ENCODE measurements around the gene ING4. TPM values are rescaled to one million over a fixed set of nuclear protein-coding genes. Genes with fewer than 3 reads are reported as not detected.

Gene ING4
- total and polyA plus RNA-seq, 12 donors: 17.7 to 32.5 (median 22.6) TPM

- H3K36me3 ChIP-seq: peaks cover 7 to 70% (median 43%) of the 10 kb centered on the region in 9 donors
- peak in 2 of 8 donors; percentile 4 to 7 for ATAC-seq
- DNase-seq: peak; percentile 66 to 69
- H3K4me3 ChIP-seq: peak overlapping the region in 7 of 10 donors; percentile 4 to 100 (median 28)
- peaks cover 9 to 49% (median 41%) of the 10 kb centered on the region in 9 donors for H3K4me1 ChIP-seq
- H3K27me3 ChIP-seq: no peaks in the 10 kb centered on the region
- 11 to 27% methylated on average over 6 of the region's 6 CpGs for WGBS, 2 donors
- H3K9me3 ChIP-seq: peaks cover 0 to under 1% (median 0%) of the 10 kb centered on the region in 11 donors
- no peak for TF ChIP-seq CTCF (IDR thresholded peaks at IDR 0.05)
- H3K27ac ChIP-seq: peak overlapping the region in 8 of 10 donors; percentile 9 to 100 (median 44)
- intact Hi-C loops (cut with DNase I): loop anchor here in 4 of 10 donors (5.0 kb wide), 2 partner anchors 36 to 41 kb away; partner anchors contain the start of gene NOP2 (in 3 of the 4)
Measured at GRCh38 chr12:6603095-6603567, 59.8 kb downstream of the ING4 start.

DNA sequence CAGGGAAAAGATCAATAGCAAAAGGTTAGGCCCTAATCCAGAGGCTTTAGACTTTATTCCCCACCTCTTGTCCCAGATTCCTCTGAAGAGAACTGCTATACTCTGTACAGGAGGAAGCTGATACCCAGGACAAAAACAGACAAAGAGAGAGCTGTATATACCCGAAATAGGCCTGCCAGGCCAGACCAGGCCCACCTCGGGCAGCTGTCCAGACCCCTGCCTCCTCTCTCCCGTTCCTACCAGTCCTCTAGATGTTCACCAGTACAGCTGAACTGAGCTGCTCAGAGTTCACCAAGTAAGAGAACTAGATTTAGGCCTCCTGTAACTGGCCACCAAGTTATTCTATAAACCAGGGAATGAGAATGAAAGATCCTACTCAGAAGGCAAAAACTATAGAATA lies 60.4 kb downstream of the ING4 start:
- H3K36me3 ChIP-seq: peaks cover 10 to 76% (median 48%) of the 10 kb centered on the region in 9 donors
- H3K4me1 ChIP-seq: peaks cover 9 to 49% (median 41%) of the 10 kb centered on the region in 9 donors
- no peak for DNase-seq
- ATAC-seq: no peak
- TF ChIP-seq CTCF (IDR thresholded peaks at IDR 0.05): no peak
- peak overlapping the region in 3 of 10 donors; percentile 2 to 100 (median 15) for H3K4me3 ChIP-seq
- H3K9me3 ChIP-seq: no peaks in the 10 kb centered on the region
- no peaks in the 10 kb centered on the region for H3K27me3 ChIP-seq
- 40 to 48% methylated on average over 3 of the region's 3 CpGs for WGBS, 2 donors
- H3K27ac ChIP-seq: peak overlapping the region in 7 of 10 donors; percentile 9 to 100 (median 46)
- intact Hi-C loops (cut with DNase I): loop anchor here in 4 of 10 donors (5.0 kb wide), 2 partner anchors 35 to 40 kb away; partner anchors contain the start of gene NOP2 (in 3 of the 4)

Other genes starting within 250 kb of the ING4 start
- 1 to 10 TPM in 1 of 10 donors, under 1 TPM in 3, not detected in 6; 0.30 to 3.4 (median 0.32) TPM for gene CD27, start 218.2 kb downstream of the ING4 start, total RNA-seq
- gene CD27, start 218.2 kb downstream of the ING4 start, polyA plus RNA-seq: under 1 TPM; 0.28 to 0.59 TPM
- 10 to 100 TPM; 14.8 to 57.5 (median 17.8) TPM for gene TAPBPL, start 211.1 kb downstream of the ING4 start, total RNA-seq
- 10 to 100 TPM in 1 of 2 donors, 1 to 10 TPM in 1; 7.9 to 16.7 TPM for gene TAPBPL, start 211.1 kb downstream of the ING4 start, polyA plus RNA-seq
- gene VAMP1, start 192.4 kb downstream of the ING4 start, total RNA-seq: 1 to 10 TPM; 1.4 to 6.1 (median 3.0) TPM
- gene VAMP1, start 192.4 kb downstream of the ING4 start, polyA plus RNA-seq: 10 to 100 TPM in 1 of 2 donors, 1 to 10 TPM in 1; 2.7 to 10.2 TPM
- 100 to 1,000 TPM; 232 to 300 (median 255) TPM for gene MRPL51, start 169.9 kb downstream of the ING4 start, total RNA-seq
- gene MRPL51, start 169.9 kb downstream of the ING4 start, polyA plus RNA-seq: 100 to 1,000 TPM; 123 to 181 TPM
- 10 to 100 TPM in 8 of 10 donors, 1 to 10 TPM in 2; 8.4 to 18.8 (median 13.1) TPM for gene NCAPD2, start 169.0 kb downstream of the ING4 start, total RNA-seq
- gene NCAPD2, start 169.0 kb downstream of the ING4 start, polyA plus RNA-seq: 1 to 10 TPM; 5.4 to 5.8 TPM
- gene GAPDH, start 128.6 kb downstream of the ING4 start, total RNA-seq: 1,000 to 10,000 TPM; 4,081 to 7,888 (median 4,666) TPM
- 1,000 to 10,000 TPM; 5,840 to 6,426 TPM for gene GAPDH, start 128.6 kb downstream of the ING4 start, polyA plus RNA-seq
- gene IFFO1, start 107.1 kb downstream of the ING4 start, total RNA-seq: 10 to 100 TPM; 10.5 to 21.6 (median 17.3) TPM
- 10 to 100 TPM; 14.3 to 30.5 TPM for gene IFFO1, start 107.1 kb downstream of the ING4 start, polyA plus RNA-seq
- 10 to 100 TPM; 11.1 to 29.2 (median 15.3) TPM for gene NOP2, start 94.8 kb downstream of the ING4 start, total RNA-seq
- 10 to 100 TPM; 18.5 to 31.1 TPM for gene NOP2, start 94.8 kb downstream of the ING4 start, polyA plus RNA-seq
- 100 to 1,000 TPM; 125 to 201 (median 153) TPM for gene CHD4, start 55.7 kb downstream of the ING4 start, total RNA-seq
- gene CHD4, start 55.7 kb downstream of the ING4 start, polyA plus RNA-seq: 100 to 1,000 TPM; 129 to 265 TPM
- gene LPAR5, start 27.2 kb downstream of the ING4 start, total RNA-seq: 10 to 100 TPM in 1 of 10 donors, 1 to 10 TPM in 9; 2.1 to 10.0 (median 4.4) TPM
- gene LPAR5, start 27.2 kb downstream of the ING4 start, polyA plus RNA-seq: 1 to 10 TPM; 1.7 to 4.4 TPM
- 1 to 10 TPM in 4 of 10 donors, under 1 TPM in 5, not detected in 1; 0.25 to 4.1 (median 0.79) TPM for gene ACRBP, start 15.7 kb downstream of the ING4 start, total RNA-seq
- under 1 TPM; 0.29 to 0.43 TPM for gene ACRBP, start 15.7 kb downstream of the ING4 start, polyA plus RNA-seq
- 10 to 100 TPM; 25.1 to 36.0 (median 29.0) TPM for gene ZNF384, start 26.3 kb upstream of the ING4 start, total RNA-seq
- gene ZNF384, start 26.3 kb upstream of the ING4 start, polyA plus RNA-seq: 10 to 100 TPM; 17.6 to 23.7 TPM
- gene PIANP, start 37.7 kb upstream of the ING4 start, total RNA-seq: under 1 TPM in 4 of 10 donors, not detected in 6; 0.12 to 0.54 (median 0.25) TPM
- gene PIANP, start 37.7 kb upstream of the ING4 start, polyA plus RNA-seq: under 1 TPM; 0.22 to 0.58 TPM
- 10 to 100 TPM; 67.4 to 89.8 (median 77.9) TPM for gene COPS7A, start 60.9 kb upstream of the ING4 start, total RNA-seq
- 10 to 100 TPM; 31.1 to 91.5 TPM for gene COPS7A, start 60.9 kb upstream of the ING4 start, polyA plus RNA-seq
- gene MLF2, start 90.0 kb upstream of the ING4 start, total RNA-seq: 100 to 1,000 TPM; 135 to 182 (median 148) TPM
- 100 to 1,000 TPM; 108 to 197 TPM for gene MLF2, start 90.0 kb upstream of the ING4 start, polyA plus RNA-seq
- gene PTMS, start 103.2 kb upstream of the ING4 start, total RNA-seq: 100 to 1,000 TPM in 5 of 10 donors, 10 to 100 TPM in 5; 73.3 to 194 (median 96.0) TPM
- gene PTMS, start 103.2 kb upstream of the ING4 start, polyA plus RNA-seq: 100 to 1,000 TPM; 289 to 361 TPM
- 1 to 10 TPM in 1 of 10 donors, under 1 TPM in 7, not detected in 2; 0.16 to 2.1 (median 0.26) TPM for gene LAG3, start 109.4 kb upstream of the ING4 start, total RNA-seq
- 1 to 10 TPM in 1 of 2 donors, under 1 TPM in 1; 0.13 to 1.2 TPM for gene LAG3, start 109.4 kb upstream of the ING4 start, polyA plus RNA-seq
- gene CD4, start 126.4 kb upstream of the ING4 start, total RNA-seq: 10 to 100 TPM in 2 of 10 donors, 1 to 10 TPM in 8; 2.8 to 44.3 (median 5.0) TPM
- 1 to 10 TPM; 2.6 to 3.2 TPM for gene CD4, start 126.4 kb upstream of the ING4 start, polyA plus RNA-seq
- 1 to 10 TPM; 1.8 to 5.7 (median 3.8) TPM for gene GPR162, start 158.7 kb upstream of the ING4 start, total RNA-seq
- gene GPR162, start 158.7 kb upstream of the ING4 start, polyA plus RNA-seq: 10 to 100 TPM in 1 of 2 donors, 1 to 10 TPM in 1; 7.0 to 16.8 TPM
- 10 to 100 TPM in 9 of 10 donors, 1 to 10 TPM in 1; 6.4 to 24.6 (median 16.0) TPM for gene P3H3, start 165.3 kb upstream of the ING4 start, total RNA-seq
- gene P3H3, start 165.3 kb upstream of the ING4 start, polyA plus RNA-seq: 10 to 100 TPM; 12.5 to 37.8 TPM
- gene GNB3, start 177.8 kb upstream of the ING4 start, total RNA-seq: 10 to 100 TPM in 2 of 10 donors, 1 to 10 TPM in 8; 2.4 to 14.6 (median 7.5) TPM
- gene GNB3, start 177.8 kb upstream of the ING4 start, polyA plus RNA-seq: 10 to 100 TPM in 1 of 2 donors, 1 to 10 TPM in 1; 1.9 to 15.0 TPM
- 1 to 10 TPM in 3 of 10 donors, under 1 TPM in 6, not detected in 1; 0.22 to 4.0 (median 0.55) TPM for gene CDCA3, start 188.2 kb upstream of the ING4 start, total RNA-seq
- 1 to 10 TPM in 1 of 2 donors, under 1 TPM in 1; 0.45 to 1.5 TPM for gene CDCA3, start 188.2 kb upstream of the ING4 start, polyA plus RNA-seq
- 10 to 100 TPM; 64.8 to 95.5 (median 74.1) TPM for gene USP5, start 189.0 kb upstream of the ING4 start, total RNA-seq
- 10 to 100 TPM; 17.6 to 37.4 TPM for gene USP5, start 189.0 kb upstream of the ING4 start, polyA plus RNA-seq
- 1,000 to 10,000 TPM in 1 of 10 donors, 100 to 1,000 TPM in 9; 739 to 1,044 (median 839) TPM for gene TPI1, start 204.4 kb upstream of the ING4 start, total RNA-seq
- gene TPI1, start 204.4 kb upstream of the ING4 start, polyA plus RNA-seq: 1,000 to 10,000 TPM in 1 of 2 donors, 100 to 1,000 TPM in 1; 367 to 1,432 TPM
- 1 to 10 TPM; 2.0 to 5.6 (median 3.4) TPM for gene SPSB2, start 210.2 kb upstream of the ING4 start, total RNA-seq
- gene SPSB2, start 210.2 kb upstream of the ING4 start, polyA plus RNA-seq: 1 to 10 TPM; 5.4 to 5.6 TPM
- gene LRRC23, start 241.7 kb upstream of the ING4 start, total RNA-seq: 10 to 100 TPM in 6 of 10 donors, 1 to 10 TPM in 4; 6.5 to 16.1 (median 11.0) TPM
- 10 to 100 TPM; 12.6 to 16.6 TPM for gene LRRC23, start 241.7 kb upstream of the ING4 start, polyA plus RNA-seq

Data from heart right ventricle (tissue), 16 donors.